Mesothelial cell of epicardium (in vitro differentiated cells): ENCODE results near the gene FGF2. TPM values are rescaled to one million over a fixed set of nuclear protein-coding genes. Genes with fewer than 3 reads are reported as not detected.
A peak's percentile ranks its signal among the peaks of the same experiment; 100 is the strongest.

Experiments used
- DNase-seq, 2 experiments: peaks; one replicate each; pipeline ENCODE4 v3.0.0; 2021; ENCODE audit warnings: low spot score in 2 of 2; ENCODE audit not compliant: unreplicated experiment in 2 of 2
- H3K27ac Mint-ChIP-seq: 2 replicates; pipeline ENCODE4 v1.8.0; 2021; ENCODE audit warnings: mixed read lengths
- H3K27me3 Mint-ChIP-seq: 2 replicates; pipeline ENCODE4 v1.8.0; 2021; ENCODE audit warnings: low read depth, mixed read lengths
- H3K36me3 Mint-ChIP-seq: 2 replicates; pipeline ENCODE4 v1.8.0; 2021; ENCODE audit warnings: mixed read lengths
- H3K4me1 Mint-ChIP-seq: 2 replicates; pipeline ENCODE4 v1.8.0; 2021; ENCODE audit warnings: mixed read lengths
- H3K4me3 Mint-ChIP-seq: 2 replicates; pipeline ENCODE4 v1.8.0; 2021; ENCODE audit warnings: mild to moderate bottlenecking, moderate library complexity, mixed read lengths
- H3K9me3 Mint-ChIP-seq: 2 replicates; pipeline ENCODE4 v1.8.0; 2021; ENCODE audit warnings: mixed read lengths
- total RNA-seq: library from RNA; stranded (reverse); gene quantifications from 3 replicates; pipeline ENCODE4 v1.2.1, GENCODE V29; 2021
- TF ChIP-seq, protein P1 (sequence below): fragments of 200-600 bp; sonication (generic); IDR thresholded peaks from one replicate; pipeline ENCODE4 v1.5.0; 2021; ENCODE audit warnings: antibody characterized with exemption; ENCODE audit not compliant: unreplicated experiment

Gene FGF2
- 11.3 to 13.0 TPM (median 11.9 TPM) in 3 replicates for total RNA-seq

DNA sequence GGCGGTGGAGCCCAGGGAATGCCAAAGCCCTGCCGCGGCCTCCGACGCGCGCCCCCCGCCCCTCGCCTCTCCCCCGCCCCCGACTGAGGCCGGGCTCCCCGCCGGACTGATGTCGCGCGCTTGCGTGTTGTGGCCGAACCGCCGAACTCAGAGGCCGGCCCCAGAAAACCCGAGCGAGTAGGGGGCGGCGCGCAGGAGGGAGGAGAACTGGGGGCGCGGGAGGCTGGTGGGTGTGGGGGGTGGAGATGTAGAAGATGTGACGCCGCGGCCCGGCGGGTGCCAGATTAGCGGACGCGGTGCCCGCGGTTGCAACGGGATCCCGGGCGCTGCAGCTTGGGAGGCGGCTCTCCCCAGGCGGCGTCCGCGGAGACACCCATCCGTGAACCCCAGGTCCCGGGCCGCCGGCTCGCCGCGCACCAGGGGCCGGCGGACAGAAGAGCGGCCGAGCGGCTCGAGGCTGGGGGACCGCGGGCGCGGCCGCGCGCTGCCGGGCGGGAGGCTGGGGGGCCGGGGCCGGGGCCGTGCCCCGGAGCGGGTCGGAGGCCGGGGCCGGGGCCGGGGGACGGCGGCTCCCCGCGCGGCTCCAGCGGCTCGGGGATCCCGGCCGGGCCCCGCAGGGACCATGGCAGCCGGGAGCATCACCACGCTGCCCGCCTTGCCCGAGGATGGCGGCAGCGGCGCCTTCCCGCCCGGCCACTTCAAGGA is at the start of gene FGF2:
FGF2 (plus strand) TSS at position 279 of the 705 bp plus-strand sequence; CDS start at position 623, 344 bp downstream.
- DNase-seq, result peak; percentile 41 to 69
- Mint-ChIP-seq H3K27me3 (peaks cover 13% of the 10 kb centered on the region), H3K4me3 (peak within 1 kb of the TSS; percentile 85), H3K4me1 (peaks cover 15% of the 10 kb centered on the region), H3K27ac (peak within 1 kb of the TSS; percentile 92), H3K36me3 (no peaks in the 10 kb centered on the region), H3K9me3 (no peaks in the 10 kb centered on the region)
- TF ChIP-seq, protein P1, sequence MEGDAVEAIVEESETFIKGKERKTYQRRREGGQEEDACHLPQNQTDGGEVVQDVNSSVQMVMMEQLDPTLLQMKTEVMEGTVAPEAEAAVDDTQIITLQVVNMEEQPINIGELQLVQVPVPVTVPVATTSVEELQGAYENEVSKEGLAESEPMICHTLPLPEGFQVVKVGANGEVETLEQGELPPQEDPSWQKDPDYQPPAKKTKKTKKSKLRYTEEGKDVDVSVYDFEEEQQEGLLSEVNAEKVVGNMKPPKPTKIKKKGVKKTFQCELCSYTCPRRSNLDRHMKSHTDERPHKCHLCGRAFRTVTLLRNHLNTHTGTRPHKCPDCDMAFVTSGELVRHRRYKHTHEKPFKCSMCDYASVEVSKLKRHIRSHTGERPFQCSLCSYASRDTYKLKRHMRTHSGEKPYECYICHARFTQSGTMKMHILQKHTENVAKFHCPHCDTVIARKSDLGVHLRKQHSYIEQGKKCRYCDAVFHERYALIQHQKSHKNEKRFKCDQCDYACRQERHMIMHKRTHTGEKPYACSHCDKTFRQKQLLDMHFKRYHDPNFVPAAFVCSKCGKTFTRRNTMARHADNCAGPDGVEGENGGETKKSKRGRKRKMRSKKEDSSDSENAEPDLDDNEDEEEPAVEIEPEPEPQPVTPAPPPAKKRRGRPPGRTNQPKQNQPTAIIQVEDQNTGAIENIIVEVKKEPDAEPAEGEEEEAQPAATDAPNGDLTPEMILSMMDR, result no peak

DNA sequence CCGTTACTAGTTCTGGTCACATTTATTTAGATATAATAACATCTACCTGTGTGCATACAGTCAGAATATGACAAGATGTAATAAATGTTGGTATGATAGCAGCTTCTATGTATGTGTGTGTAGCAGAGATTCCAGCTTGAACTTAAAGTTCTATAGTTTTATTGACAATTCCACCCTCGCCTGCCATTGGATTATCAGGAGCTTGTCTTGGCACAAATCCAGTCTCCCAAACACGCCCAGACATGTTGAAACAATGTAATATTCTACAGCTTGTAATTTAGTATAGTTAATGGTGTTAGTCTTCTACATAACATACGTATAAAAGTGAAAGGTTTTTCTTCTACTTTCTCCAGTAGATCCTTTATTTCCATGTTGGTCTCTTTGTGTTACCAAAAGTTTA is 49.7 kb upstream of the FGF2 start:
- peak overlapping the region; percentile 89 for H3K27ac Mint-ChIP-seq
- TF ChIP-seq, protein P1, result no peak

DNA sequence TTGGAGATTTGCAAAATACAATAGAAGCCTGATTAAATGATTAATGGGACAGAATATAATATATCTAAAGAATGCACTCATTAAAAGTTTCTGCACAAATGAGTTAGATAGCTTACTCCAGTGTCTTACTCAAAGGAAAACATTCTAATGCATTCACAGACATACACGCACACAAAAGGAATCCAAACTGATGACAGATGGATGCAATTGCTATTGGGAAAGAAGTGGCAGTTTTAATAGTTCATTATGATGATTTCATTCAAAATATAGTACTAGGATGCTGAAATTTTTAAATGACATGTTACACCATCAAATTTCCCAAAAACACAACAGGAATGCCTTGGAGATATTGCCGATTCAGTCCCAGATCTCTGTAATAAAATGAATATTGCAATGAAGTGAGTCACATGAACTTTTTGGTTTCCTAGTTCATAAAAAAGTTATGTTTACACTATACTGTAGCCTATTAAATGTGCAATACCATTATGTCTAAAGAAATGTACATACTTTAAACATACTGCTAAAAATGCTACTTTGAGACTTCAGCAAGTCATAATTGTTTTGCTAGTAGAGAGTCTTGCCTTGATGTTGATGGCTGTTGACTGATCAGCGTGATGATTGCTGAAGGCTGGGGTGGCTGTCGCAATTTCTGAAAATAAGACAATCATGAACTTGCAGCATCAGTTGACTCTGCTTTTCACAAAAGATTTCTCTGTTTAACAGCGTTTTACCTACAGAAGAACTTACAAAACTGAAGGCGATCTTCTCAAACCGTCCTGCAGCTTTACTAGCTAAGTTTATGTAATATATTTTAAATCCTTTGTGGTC is 48.6 kb upstream of the FGF2 start:
- peaks cover 26% of the 10 kb centered on the region for H3K4me1 Mint-ChIP-seq
- no peaks in the 10 kb centered on the region for H3K9me3 Mint-ChIP-seq
- H3K4me3 Mint-ChIP-seq, result no peak overlapping the region
- TF ChIP-seq, protein P1, result no peak
- H3K27me3 Mint-ChIP-seq, result no peaks in the 10 kb centered on the region
- H3K27ac Mint-ChIP-seq, result no peak overlapping the region
- no peak for DNase-seq
- H3K36me3 Mint-ChIP-seq, result no peaks in the 10 kb centered on the region

More for the DNA sequence above, 49.7 kb upstream of the FGF2 start:
- H3K36me3 Mint-ChIP-seq, result no peaks in the 10 kb centered on the region
- H3K27me3 Mint-ChIP-seq, result no peaks in the 10 kb centered on the region
- H3K4me3 Mint-ChIP-seq, result no peak overlapping the region
- no peak for DNase-seq
- H3K4me1 Mint-ChIP-seq, result peaks cover 24% of the 10 kb centered on the region
- H3K9me3 Mint-ChIP-seq, result no peaks in the 10 kb centered on the region

DNA sequence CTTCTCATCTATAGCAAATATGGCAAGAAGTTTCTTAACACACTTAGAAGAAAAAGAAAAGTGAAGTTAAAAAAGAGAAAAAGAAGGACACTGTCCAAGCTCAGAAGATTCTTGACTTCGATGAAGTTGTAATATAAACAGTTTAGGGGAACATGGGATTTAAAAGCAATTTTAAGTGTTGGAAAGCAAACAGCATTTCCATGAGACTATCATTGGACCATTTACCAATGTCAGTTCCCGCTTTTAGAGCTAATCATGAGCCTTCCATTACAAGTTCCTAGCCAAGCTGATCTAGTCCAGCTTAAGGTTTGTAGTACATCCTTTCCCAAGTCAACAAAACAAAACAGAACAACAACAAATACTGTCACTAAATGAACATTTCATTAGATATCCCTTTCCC is 45.1 kb upstream of the FGF2 start:
- DNase-seq, result no peak
- Mint-ChIP-seq H3K4me3 (no peak overlapping the region), H3K27me3 (no peaks in the 10 kb centered on the region), H3K36me3 (no peaks in the 10 kb centered on the region), H3K4me1 (peaks cover 27% of the 10 kb centered on the region), H3K9me3 (peaks cover 14% of the 10 kb centered on the region), H3K27ac (no peak overlapping the region)
- TF ChIP-seq, protein P1, result no peak

DNA sequence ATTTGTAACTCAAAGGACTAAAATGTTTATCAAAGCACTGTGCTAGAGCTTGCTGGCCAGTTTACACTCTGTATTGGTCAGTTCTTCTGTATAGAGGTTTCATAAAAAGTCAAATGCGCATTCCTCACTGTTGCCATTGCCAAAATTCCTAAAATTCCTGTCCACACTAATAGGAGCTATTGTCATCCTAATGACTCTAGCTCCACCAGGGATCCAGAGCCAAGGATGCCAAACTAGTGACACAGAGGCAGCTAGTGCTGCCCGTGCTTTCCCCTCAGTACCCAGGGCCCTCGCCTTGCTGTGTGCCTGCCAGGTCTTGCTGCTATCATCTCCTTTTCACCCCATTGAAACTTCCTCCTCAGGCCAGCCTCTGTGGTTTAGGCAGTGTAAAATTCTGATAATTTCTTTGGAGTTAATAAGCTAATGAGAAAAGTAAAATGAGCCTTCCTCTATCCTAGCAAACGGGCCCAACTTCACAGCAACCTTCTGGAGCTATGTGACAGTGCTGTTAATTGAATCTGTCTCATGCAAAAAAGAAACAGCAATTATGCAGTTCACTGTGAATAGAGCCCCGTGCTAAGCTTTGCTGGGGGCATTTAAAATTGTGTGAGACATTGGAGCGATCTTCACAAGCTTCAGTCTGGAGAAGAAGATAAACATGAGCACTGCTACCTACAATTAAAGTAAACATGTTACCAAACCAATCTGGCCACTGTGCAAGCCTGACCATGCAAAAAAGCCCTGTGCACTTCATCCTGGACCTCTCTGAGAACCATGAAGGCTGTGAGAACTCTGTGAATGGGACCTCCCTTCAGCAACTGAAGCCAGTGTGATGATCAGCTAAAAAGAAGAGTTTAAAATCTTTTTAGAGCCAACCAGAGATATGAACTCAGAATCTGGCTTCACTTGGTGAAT is 43.1 kb upstream of the FGF2 start:
- H3K36me3 Mint-ChIP-seq, result no peaks in the 10 kb centered on the region
- no peak overlapping the region for H3K4me3 Mint-ChIP-seq
- no peaks in the 10 kb centered on the region for H3K27me3 Mint-ChIP-seq
- TF ChIP-seq, protein P1, result no peak
- peak in 1 of 2 experiments; percentile 40 for DNase-seq
- peaks cover 15% of the 10 kb centered on the region for H3K4me1 Mint-ChIP-seq
- H3K27ac Mint-ChIP-seq, result peak overlapping the region; percentile 62
- H3K9me3 Mint-ChIP-seq, result peaks cover 15% of the 10 kb centered on the region
